Spleen (tissue), 3 donors: ENCODE results near the gene EIF4H.
"Not testable (repeated sequence)": the region's sequence is repeated elsewhere in the genome, so short reads cannot be mapped to it uniquely, and the experiment has no call there.

Experiments used
- POLR2A ChIP-seq, 3 donors: fragments of 450-650 bp; IDR thresholded peaks; one replicate each; pipeline ENCODE4 v1.5.1; 2017; ENCODE audit warnings: antibody characterized with exemption in 3 of 3, mild to moderate bottlenecking in 1 of 3
- POLR2AphosphoS5 ChIP-seq, 3 donors: sonication (generic); formaldehyde crosslinking; IDR thresholded peaks; one replicate each; pipeline ENCODE4 v1.5.1; 2017; ENCODE audit warnings: antibody characterized with exemption in 3 of 3

DNA sequence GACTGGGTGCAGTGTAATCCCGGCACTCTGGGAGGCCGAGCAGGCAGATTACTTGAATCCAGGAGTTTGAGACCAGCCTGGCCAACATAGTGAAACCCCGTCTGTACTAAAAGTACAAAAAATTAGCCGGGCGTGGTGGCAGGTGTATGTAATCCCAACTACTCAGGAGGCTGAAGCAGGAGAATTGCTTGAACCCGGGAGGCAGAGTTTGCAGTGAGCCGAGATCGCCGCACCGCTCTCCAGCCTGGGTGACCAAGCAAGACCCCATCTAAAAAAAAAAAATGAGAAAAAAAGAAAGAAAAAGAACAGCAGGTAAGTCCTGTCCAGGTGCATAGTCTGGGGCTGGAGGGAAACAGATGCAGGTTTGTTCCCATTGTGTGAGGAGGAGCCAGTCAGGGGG is 31.9 kb downstream of the EIF4H start:
- not testable (repeated sequence) for TF ChIP-seq POLR2AphosphoS5, POLR2A (IDR thresholded peaks at IDR 0.05)
